Colonic mucosa (tissue), 4 donors: ENCODE data around the gene FKBP2. TPM values are rescaled to one million over a fixed set of nuclear protein-coding genes. Genes with fewer than 3 reads are reported as not detected.
A peak's percentile ranks its signal among the peaks of the same experiment; 100 is the strongest.

Experiments used
- DNase-seq: peaks from one replicate; pipeline ENCODE4 v3.0.0-alpha.2; 2020
- H3K27ac ChIP-seq: fragments of 200-600 bp; one replicate; pipeline ENCODE4 v1.8.0; 2021
- H3K27me3 ChIP-seq: fragments of 200-600 bp; one replicate; pipeline ENCODE4 v1.8.0; 2021
- H3K36me3 ChIP-seq: fragments of 200-600 bp; one replicate; pipeline ENCODE4 v1.8.0; 2021
- H3K4me1 ChIP-seq: fragments of 200-600 bp; one replicate; pipeline ENCODE4 v1.8.0; 2021; ENCODE audit warnings: mild to moderate bottlenecking
- H3K4me3 ChIP-seq: fragments of 200-600 bp; one replicate; pipeline ENCODE4 v1.8.0; 2021
- H3K9ac ChIP-seq, 2 donors: one replicate each; pipeline ENCODE4 v1.7.0; 2013; ENCODE audit warnings: control low read depth in 2 of 2, low read depth in 2 of 2, low read length in 2 of 2
- H3K9me3 ChIP-seq: fragments of 200-600 bp; one replicate; pipeline ENCODE4 v1.8.0; 2021
- CTCF ChIP-seq: fragments of 200-600 bp; IDR thresholded peaks from one replicate; pipeline ENCODE4 v1.8.0; 2022; ENCODE audit warnings: antibody characterized with exemption, mild to moderate bottlenecking
- intact Hi-C: fragments of 100-400 bp; cut with DNase I; formaldehyde crosslinking; loops from one replicate; pipeline ENCODE4 v1.14.1; 2022
- total RNA-seq, 2 donors: library from RNA; stranded (reverse); fragmentation: NEBNext Ultra II Directional in 1 of 2; extraction: Animal tissue kit (Norgen Biotek cat#: 25700) in 1 of 2; gene quantifications; one replicate each; pipeline ENCODE4 v1.2.1, GENCODE V29; 2021
- donor health status: healthy.
- donor health status: DM: no; HTN: no; CAD: no.
- donor health status: DM: no; HTN: no; CAD: no.

FKBP2 gene
- total RNA-seq, 2 donors from 2014 or later: 71.7 to 104 TPM

GRCh38 chr11:64265176-64266160 lies 24.6 kb downstream of the FKBP2 start:
- H3K9ac ChIP-seq: peak overlapping the region in 1 of 2 donors; percentile 29
- H3K9me3 ChIP-seq: no peaks in the 10 kb centered on the region
- no peak for TF ChIP-seq CTCF
- no peak overlapping the region for H3K27ac ChIP-seq
- peaks cover 16% of the 10 kb centered on the region for H3K4me1 ChIP-seq
- no peak overlapping the region for H3K4me3 ChIP-seq
- peaks cover 22% of the 10 kb centered on the region for H3K36me3 ChIP-seq
- intact Hi-C loops: no loop called here
- H3K27me3 ChIP-seq: no peaks in the 10 kb centered on the region
- no peak for DNase-seq

- peaks cover 22% of the 10 kb centered on the region for H3K36me3 ChIP-seq
- no peaks in the 10 kb centered on the region for H3K9me3 ChIP-seq
- peaks cover 16% of the 10 kb centered on the region for H3K4me1 ChIP-seq
- peak overlapping the region in 1 of 2 donors; percentile 29 for H3K9ac ChIP-seq
- no peak overlapping the region for H3K27ac ChIP-seq
- intact Hi-C loops: no loop called here
- no peak overlapping the region for H3K4me3 ChIP-seq
- no peak for DNase-seq
- no peak for TF ChIP-seq CTCF
- no peaks in the 10 kb centered on the region for H3K27me3 ChIP-seq
Measured at GRCh38 chr11:64266339-64266738, 25.4 kb downstream of the FKBP2 start.

- no peaks in the 10 kb centered on the region for H3K27me3 ChIP-seq
- H3K9me3 ChIP-seq: no peaks in the 10 kb centered on the region
- H3K4me3 ChIP-seq: no peak overlapping the region
- DNase-seq: peak; percentile 60
- H3K36me3 ChIP-seq: peaks cover 22% of the 10 kb centered on the region
- TF ChIP-seq CTCF: no peak
- H3K27ac ChIP-seq: peak overlapping the region; percentile 98
- intact Hi-C loops: no loop called here
- peaks cover 21% of the 10 kb centered on the region for H3K4me1 ChIP-seq
- peak overlapping the region in 1 of 2 donors; percentile 94 for H3K9ac ChIP-seq
Measured at GRCh38 chr11:64267207-64267945, 26.5 kb downstream of the FKBP2 start.

- Histone ChIP-seq H3K4me1 (peaks cover 24% of the 10 kb centered on the region), H3K4me3 (peak overlapping the region; percentile 67), H3K9ac (peak overlapping the region; percentile 80 to 94), H3K9me3 (no peaks in the 10 kb centered on the region), H3K27me3 (no peaks in the 10 kb centered on the region), H3K27ac (peak overlapping the region; percentile 98), H3K36me3 (peaks cover 22% of the 10 kb centered on the region)
- intact Hi-C loops: loop anchor here (2.0 kb wide), 1 partner anchor 35 kb away; no protein-coding TSS in a partner anchor
- TF ChIP-seq CTCF: no peak
- DNase-seq: peak; percentile 82
Measured at GRCh38 chr11:64268025-64268892, 27.4 kb downstream of the FKBP2 start.
